ENCODE data around the gene MPDZ. TPM values are rescaled to one million over a fixed set of nuclear protein-coding genes. Genes with fewer than 3 reads are reported as not detected.

Gene MPDZ
- total RNA-seq, 1 donor from 2014 or later, result not detected

DNA sequence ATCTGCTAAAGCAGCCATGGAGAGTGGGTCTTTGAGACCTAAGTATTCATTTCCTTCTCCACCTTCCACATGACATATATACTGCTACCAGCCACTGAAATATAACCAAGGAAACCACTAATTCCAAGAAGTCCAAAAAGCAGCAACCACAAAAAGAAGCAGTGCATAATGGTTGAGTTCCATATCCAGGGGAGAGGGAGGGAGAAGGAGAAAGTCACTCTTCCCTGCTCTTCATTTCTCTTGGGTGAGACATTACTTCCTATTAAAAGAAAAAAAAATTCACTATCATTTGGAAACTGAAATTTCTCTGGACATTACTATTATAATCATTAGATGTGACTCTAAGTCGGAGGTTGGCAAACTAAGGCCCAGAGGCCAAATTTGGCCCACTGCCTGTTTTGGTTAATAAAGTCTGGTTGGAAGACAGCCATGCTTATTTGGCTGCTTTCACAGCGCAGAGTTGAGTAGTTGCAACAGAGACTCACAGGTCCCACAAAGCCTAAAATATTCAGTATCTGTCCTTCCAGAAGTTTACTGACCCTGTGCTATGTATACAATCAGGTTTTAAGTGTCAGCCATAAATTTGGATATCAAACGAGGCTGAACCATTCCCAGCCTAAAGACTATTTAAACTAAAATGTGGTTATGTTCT lies 168.6 kb downstream of the MPDZ start:
- Mint-ChIP-seq H3K4me1 (ENCODE audit: low read depth) (no peaks in the 10 kb centered on the region), H3K4me3 (ENCODE audit: low read depth) (no peak overlapping the region), H3K9me3 (no peaks in the 10 kb centered on the region), H3K27ac (no peak overlapping the region), H3K36me3 (ENCODE audit: low read depth) (no peaks in the 10 kb centered on the region), H3K27me3 (ENCODE audit: low read depth) (no peaks in the 10 kb centered on the region)
- DNase-seq (ENCODE audit: low spot score), result no peak
- intact Hi-C loops (cut with micrococcal nuclease), result no loop called here

DNA sequence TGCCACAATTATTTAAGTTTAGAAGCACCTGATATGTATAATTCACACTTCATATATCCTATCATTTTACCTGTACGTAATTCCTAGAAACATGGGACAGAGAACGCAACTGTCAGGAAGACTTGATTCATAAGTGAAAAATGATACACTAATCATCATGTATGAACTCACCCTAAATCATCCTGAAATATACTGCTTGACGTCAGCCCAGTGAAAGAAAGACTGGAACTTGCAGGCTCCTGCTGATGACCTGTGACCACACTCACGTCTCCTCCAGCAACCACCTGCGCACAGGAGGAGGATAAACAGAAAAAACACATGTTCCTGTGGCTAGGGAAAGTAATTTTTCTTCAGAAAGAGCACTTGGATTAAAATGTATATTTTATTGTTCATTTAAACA lies 169.7 kb downstream of the MPDZ start:
- Mint-ChIP-seq H3K27me3 (ENCODE audit: low read depth) (no peaks in the 10 kb centered on the region), H3K27ac (no peak overlapping the region), H3K36me3 (ENCODE audit: low read depth) (no peaks in the 10 kb centered on the region), H3K4me3 (ENCODE audit: low read depth) (no peak overlapping the region), H3K4me1 (ENCODE audit: low read depth) (no peaks in the 10 kb centered on the region), H3K9me3 (no peaks in the 10 kb centered on the region)
- no peak for DNase-seq (ENCODE audit: low spot score)
- intact Hi-C loops (cut with micrococcal nuclease), result no loop called here

DNA sequence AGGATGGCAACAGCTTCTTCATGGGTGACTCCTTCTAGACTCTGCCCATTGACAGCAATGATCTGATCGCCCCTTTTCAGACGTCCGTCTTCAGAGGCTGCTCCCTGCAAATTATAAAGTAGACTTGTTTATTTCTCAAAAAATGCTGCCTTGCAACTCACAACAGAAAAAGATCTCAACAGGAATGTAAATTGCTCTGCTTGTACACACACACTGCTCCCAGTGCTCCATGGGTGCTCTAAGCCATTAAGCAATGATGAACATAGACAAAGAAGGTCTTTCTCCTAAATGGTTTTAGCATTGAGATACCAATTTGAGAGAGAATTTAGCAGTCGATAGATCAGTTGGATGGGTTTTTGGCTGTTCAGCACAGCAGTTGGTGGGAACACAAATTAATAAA lies 172.5 kb downstream of the MPDZ start:
- no peaks in the 10 kb centered on the region for H3K27me3 Mint-ChIP-seq (ENCODE audit: low read depth)
- H3K4me3 Mint-ChIP-seq (ENCODE audit: low read depth), result no peak overlapping the region
- no peaks in the 10 kb centered on the region for H3K9me3 Mint-ChIP-seq
- H3K4me1 Mint-ChIP-seq (ENCODE audit: low read depth), result no peaks in the 10 kb centered on the region
- no peaks in the 10 kb centered on the region for H3K36me3 Mint-ChIP-seq (ENCODE audit: low read depth)
- DNase-seq (ENCODE audit: low spot score), result no peak
- intact Hi-C loops (cut with micrococcal nuclease), result no loop called here
- no peak overlapping the region for H3K27ac Mint-ChIP-seq

DNA sequence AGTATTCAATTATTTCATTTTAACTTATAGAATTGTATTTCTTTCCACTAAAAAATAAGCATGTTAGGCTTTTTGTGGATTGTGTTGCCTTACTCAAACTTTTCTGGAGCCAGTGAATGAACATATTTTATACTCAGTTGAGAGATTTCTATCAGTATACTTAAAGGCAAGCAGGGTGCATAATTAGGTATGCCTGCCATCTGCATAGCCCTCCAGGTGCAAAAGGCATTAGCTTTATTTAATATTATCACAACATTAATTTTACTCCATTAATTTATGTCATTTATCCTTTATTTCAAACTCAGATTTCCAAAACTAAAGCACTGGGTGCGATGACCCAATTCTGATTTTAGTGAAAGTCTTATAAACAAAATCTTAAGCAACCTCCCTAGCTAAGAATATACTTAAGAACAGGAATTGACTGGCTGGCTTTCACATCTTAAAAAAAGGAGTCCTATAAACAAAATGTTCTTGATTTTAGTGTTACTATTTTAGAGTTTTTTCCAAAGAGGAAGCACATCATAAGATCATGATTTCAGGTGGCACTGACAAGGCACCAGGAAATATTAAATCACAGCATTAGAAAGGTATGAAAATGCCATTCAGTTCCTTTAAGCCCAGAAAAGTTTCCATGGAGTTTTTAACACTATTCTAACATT lies 178.4 kb downstream of the MPDZ start:
- no peak for DNase-seq (ENCODE audit: low spot score)
- Mint-ChIP-seq H3K4me1 (ENCODE audit: low read depth) (no peaks in the 10 kb centered on the region), H3K9me3 (no peaks in the 10 kb centered on the region), H3K4me3 (ENCODE audit: low read depth) (no peak overlapping the region), H3K27me3 (ENCODE audit: low read depth) (no peaks in the 10 kb centered on the region), H3K36me3 (ENCODE audit: low read depth) (no peaks in the 10 kb centered on the region), H3K27ac (no peak overlapping the region)
- intact Hi-C loops (cut with micrococcal nuclease), result no loop called here

DNA sequence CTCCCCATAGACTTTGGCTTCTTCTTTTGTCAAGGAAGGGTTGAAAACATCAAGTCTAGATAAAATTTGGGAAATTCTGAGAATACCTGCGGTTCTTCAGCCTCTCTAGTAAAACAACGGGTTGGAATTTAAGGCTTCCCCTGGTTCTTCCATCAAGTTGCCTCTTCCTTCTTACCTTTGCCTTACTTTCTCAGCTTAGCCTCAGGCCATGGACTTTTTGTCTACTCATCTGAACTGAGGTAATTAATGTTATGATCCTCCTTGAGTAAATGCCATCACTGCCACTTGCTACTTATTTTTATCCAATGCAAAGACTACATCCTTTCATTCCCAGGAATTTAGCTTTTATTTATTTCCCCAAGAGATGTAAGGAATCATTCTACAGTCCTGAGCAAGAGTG lies 184.4 kb downstream of the MPDZ start:
- Mint-ChIP-seq H3K4me3 (ENCODE audit: low read depth) (no peak overlapping the region), H3K9me3 (no peaks in the 10 kb centered on the region), H3K4me1 (ENCODE audit: low read depth) (no peaks in the 10 kb centered on the region), H3K36me3 (ENCODE audit: low read depth) (no peaks in the 10 kb centered on the region), H3K27ac (no peak overlapping the region), H3K27me3 (ENCODE audit: low read depth) (no peaks in the 10 kb centered on the region)
- no peak for DNase-seq (ENCODE audit: low spot score)
- intact Hi-C loops (cut with micrococcal nuclease), result no loop called here

DNA sequence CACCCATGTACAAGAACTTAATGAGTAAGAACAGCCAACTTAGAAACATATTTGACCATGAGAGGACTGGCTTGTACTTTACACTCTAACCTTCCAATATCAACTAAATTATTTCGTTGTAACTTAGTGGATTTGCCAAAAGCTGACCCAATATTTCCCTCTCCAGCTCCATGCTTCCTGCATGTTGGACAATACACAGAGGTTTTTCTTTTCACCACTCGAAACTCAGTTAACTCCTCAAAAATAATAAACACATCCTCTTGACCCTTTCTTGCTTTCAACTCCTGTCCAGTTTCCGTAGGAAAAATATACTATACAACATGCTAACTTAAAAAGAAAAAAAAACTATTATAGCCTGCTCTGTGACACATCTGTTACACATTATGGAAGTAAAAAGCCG lies 188.9 kb downstream of the MPDZ start:
- no peak overlapping the region for H3K4me3 Mint-ChIP-seq (ENCODE audit: low read depth)
- no peaks in the 10 kb centered on the region for H3K36me3 Mint-ChIP-seq (ENCODE audit: low read depth)
- no peaks in the 10 kb centered on the region for H3K4me1 Mint-ChIP-seq (ENCODE audit: low read depth)
- intact Hi-C loops (cut with micrococcal nuclease), result no loop called here
- H3K27me3 Mint-ChIP-seq (ENCODE audit: low read depth), result no peaks in the 10 kb centered on the region
- no peak overlapping the region for H3K27ac Mint-ChIP-seq
- H3K9me3 Mint-ChIP-seq, result no peaks in the 10 kb centered on the region
- DNase-seq (ENCODE audit: low spot score), result no peak

DNA sequence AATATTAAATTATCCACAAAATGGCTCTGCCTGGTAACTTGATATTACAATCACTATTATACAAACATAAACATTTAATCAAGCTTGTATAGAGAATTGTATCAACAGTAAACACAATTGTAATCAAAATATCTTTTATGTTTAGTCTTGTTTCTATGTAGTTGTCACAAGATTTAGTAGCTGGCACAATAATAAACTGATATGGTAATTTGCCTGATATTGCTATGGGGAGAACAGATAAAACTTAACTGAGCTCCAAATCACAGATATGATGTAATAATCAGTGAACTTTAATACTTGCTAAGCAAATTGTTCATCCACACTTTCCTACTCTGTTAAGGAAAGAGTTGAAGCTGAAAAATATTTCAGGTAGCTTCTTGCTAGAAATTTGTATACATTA lies 189.8 kb downstream of the MPDZ start:
- H3K36me3 Mint-ChIP-seq (ENCODE audit: low read depth), result no peaks in the 10 kb centered on the region
- no peaks in the 10 kb centered on the region for H3K9me3 Mint-ChIP-seq
- no peak for DNase-seq (ENCODE audit: low spot score)
- H3K27ac Mint-ChIP-seq, result no peak overlapping the region
- intact Hi-C loops (cut with micrococcal nuclease), result no loop called here
- no peaks in the 10 kb centered on the region for H3K27me3 Mint-ChIP-seq (ENCODE audit: low read depth)
- no peaks in the 10 kb centered on the region for H3K4me1 Mint-ChIP-seq (ENCODE audit: low read depth)
- H3K4me3 Mint-ChIP-seq (ENCODE audit: low read depth), result no peak overlapping the region

DNA sequence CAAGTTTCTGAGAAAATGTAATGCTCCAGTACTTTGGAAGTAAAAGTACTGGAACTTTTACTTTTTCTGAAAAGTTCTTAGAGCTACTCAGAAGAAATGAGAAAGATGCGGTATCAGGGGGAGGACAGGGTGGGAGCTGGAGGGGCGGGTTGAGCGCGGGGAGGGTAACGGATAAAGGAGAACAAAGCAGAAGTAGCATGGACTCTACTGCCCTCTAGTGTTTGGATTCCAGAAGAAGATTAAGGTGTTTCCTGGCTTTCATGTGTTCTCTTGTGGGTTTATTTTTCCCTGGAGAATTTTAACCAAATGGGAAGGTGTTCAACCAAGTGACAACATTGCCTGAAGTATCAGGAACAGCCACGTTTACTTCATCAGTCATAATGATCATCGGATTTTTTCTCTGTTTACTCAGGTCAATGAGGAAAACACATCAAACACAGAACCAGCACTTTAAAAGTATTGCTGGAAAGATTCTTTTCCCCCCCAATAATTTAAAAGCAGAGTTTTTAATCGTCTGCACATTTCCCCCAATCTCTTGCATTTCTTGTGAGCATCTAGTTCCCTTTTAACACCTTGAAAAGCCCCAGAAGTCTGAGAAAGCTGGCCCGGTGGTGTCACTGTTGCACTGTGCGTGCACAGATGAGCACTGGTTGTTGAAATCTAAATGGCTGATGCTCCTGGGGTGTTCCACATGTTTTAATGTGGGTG lies 190.6 kb downstream of the MPDZ start:
- H3K36me3 Mint-ChIP-seq (ENCODE audit: low read depth), result no peaks in the 10 kb centered on the region
- H3K9me3 Mint-ChIP-seq, result no peaks in the 10 kb centered on the region
- H3K27me3 Mint-ChIP-seq (ENCODE audit: low read depth), result no peaks in the 10 kb centered on the region
- no peak overlapping the region for H3K27ac Mint-ChIP-seq
- DNase-seq (ENCODE audit: low spot score), result no peak
- H3K4me1 Mint-ChIP-seq (ENCODE audit: low read depth), result no peaks in the 10 kb centered on the region
- intact Hi-C loops (cut with micrococcal nuclease), result no loop called here
- no peak overlapping the region for H3K4me3 Mint-ChIP-seq (ENCODE audit: low read depth)

DNA sequence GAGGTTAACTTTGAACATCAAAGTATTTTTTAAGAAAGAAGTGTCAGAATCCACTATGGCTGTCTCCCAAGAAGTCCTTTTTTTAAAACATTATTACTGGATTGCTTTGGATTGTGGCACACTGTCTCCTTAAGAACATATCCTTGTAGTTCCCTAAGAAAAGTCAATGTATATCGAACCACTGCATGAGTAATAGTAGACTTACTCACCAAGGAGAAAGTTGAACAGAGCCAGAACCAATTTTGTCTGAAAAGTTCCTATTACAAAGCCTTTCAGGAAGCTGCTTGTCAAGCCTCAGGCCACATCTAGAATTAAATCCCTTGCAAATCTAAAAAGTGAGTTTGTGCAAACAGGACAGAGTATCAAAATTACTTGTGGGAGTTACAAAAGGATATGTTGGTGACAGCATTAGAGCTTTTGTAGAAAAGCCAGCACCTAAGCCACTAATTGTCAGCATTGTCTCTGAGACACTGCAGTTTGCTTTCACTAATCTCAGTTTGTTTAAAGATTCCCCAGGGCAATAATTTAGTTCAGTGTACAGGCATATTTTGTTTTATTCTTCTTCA lies 195.4 kb downstream of the MPDZ start:
- no peak overlapping the region for H3K4me3 Mint-ChIP-seq (ENCODE audit: low read depth)
- DNase-seq (ENCODE audit: low spot score), result no peak
- H3K36me3 Mint-ChIP-seq (ENCODE audit: low read depth), result no peaks in the 10 kb centered on the region
- no peaks in the 10 kb centered on the region for H3K4me1 Mint-ChIP-seq (ENCODE audit: low read depth)
- H3K27me3 Mint-ChIP-seq (ENCODE audit: low read depth), result no peaks in the 10 kb centered on the region
- intact Hi-C loops (cut with micrococcal nuclease), result no loop called here
- H3K27ac Mint-ChIP-seq, result no peak overlapping the region
- H3K9me3 Mint-ChIP-seq, result no peaks in the 10 kb centered on the region

DNA sequence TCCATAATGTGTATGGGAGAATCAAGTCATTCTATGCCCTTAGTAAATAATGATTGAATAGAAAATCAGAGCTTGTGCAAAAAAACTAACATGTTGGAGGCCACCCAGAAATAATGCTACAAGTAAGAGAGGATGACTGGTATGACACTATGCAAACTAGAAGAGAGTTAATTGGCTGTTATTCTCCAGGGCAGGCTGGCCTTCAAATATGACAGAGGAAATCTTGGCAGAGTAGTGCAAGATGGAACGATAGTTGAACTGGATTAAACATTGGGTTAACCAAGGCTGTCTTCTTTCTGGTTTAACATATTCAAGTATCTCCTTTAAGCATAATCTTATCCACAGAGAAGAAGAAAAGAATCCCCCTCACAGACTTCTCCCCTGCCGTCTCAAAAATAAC lies 196.1 kb downstream of the MPDZ start:
- Mint-ChIP-seq H3K4me1 (ENCODE audit: low read depth) (no peaks in the 10 kb centered on the region), H3K27me3 (ENCODE audit: low read depth) (no peaks in the 10 kb centered on the region), H3K9me3 (no peaks in the 10 kb centered on the region), H3K36me3 (ENCODE audit: low read depth) (no peaks in the 10 kb centered on the region), H3K4me3 (ENCODE audit: low read depth) (no peak overlapping the region), H3K27ac (no peak overlapping the region)
- intact Hi-C loops (cut with micrococcal nuclease), result no loop called here
- no peak for DNase-seq (ENCODE audit: low spot score)

DNA sequence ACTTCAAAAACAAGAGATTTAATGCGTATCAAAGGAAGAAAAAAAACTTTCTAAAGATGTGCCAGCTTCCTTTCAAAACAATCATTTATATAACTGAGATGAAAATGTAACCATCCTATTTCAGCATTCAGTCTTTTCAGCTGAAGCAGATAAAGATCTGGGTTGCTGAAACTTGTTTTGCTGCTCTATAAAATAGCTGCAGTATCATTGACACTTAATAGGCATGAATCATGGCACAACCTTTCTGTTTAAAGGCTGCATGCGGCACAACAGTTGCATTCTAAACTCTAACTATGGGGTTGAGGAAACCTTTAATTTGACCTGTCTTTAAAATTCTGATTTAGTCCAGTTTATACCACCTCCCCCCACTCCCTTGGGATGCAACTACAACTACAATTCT lies 196.7 kb downstream of the MPDZ start:
- H3K27ac Mint-ChIP-seq, result no peak overlapping the region
- H3K4me1 Mint-ChIP-seq (ENCODE audit: low read depth), result no peaks in the 10 kb centered on the region
- intact Hi-C loops (cut with micrococcal nuclease), result no loop called here

DNA sequence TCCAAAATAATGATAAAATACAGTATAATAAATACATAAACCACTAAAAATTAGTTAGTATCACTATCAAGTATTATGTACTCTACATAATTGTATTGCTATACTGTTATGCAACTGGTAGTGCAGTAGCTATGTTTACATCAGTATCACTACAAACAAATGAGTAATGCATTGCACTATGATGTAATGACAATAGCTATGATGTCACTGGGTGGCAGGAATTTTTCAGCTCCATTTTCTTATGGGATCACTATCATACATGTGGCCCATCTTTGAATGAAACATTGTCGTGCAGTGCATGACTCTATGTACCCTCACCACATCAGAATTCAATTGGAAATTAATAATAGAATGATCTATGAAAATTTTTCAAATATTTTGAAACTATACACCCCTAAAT lies 201.3 kb downstream of the MPDZ start:
- Mint-ChIP-seq H3K27me3 (ENCODE audit: low read depth) (no peaks in the 10 kb centered on the region), H3K9me3 (peaks cover 12% of the 10 kb centered on the region), H3K4me1 (ENCODE audit: low read depth) (no peaks in the 10 kb centered on the region), H3K27ac (no peak overlapping the region), H3K36me3 (ENCODE audit: low read depth) (no peaks in the 10 kb centered on the region), H3K4me3 (ENCODE audit: low read depth) (no peak overlapping the region)
- no peak for DNase-seq (ENCODE audit: low spot score)
- intact Hi-C loops (cut with micrococcal nuclease), result no loop called here

More for the DNA sequence above, 196.7 kb downstream of the MPDZ start:
- Mint-ChIP-seq H3K27me3 (ENCODE audit: low read depth) (no peaks in the 10 kb centered on the region), H3K36me3 (ENCODE audit: low read depth) (no peaks in the 10 kb centered on the region), H3K9me3 (no peaks in the 10 kb centered on the region), H3K4me3 (ENCODE audit: low read depth) (no peak overlapping the region)
- no peak for DNase-seq (ENCODE audit: low spot score)

DNA sequence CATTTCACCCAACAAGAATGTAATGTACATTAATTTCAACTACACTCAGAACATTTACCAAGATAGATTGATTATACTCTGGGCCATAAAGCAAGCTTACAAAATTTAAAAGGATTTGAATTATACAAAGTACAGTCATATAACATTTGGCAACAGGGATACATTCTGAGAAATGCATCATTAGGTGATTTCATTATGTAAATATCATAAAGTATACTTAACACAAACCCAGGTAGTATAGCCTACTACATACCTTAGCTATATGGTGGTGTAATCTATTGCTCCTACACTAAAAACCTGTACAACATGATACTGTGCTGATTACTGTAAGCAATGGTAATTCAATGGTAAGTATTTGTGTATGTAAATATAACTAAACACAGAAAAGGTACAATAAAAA lies 202.9 kb downstream of the MPDZ start:
- intact Hi-C loops (cut with micrococcal nuclease), result no loop called here
- Mint-ChIP-seq H3K4me3 (ENCODE audit: low read depth) (no peak overlapping the region), H3K36me3 (ENCODE audit: low read depth) (no peaks in the 10 kb centered on the region), H3K4me1 (ENCODE audit: low read depth) (no peaks in the 10 kb centered on the region), H3K9me3 (peaks cover 12% of the 10 kb centered on the region), H3K27me3 (ENCODE audit: low read depth) (no peaks in the 10 kb centered on the region), H3K27ac (no peak overlapping the region)
- no peak for DNase-seq (ENCODE audit: low spot score)

Measured in activated T-helper 2 cell treated with anti-CD3 and anti-CD28 coated beads, Interferon-gamma antibody, Interleukin-2, Interleukin-4, amounts not matched to agents 10 μg/mL and 5 μg/mL and 100 μg/mL, durations not matched to agents 14 hours and 24 hours and 36 hours (primary cell).